Measurements from ENCODE around the gene CBFA2T3.

The CBFA2T3 gene

GRCh38 chr16:88983165-88983564, 6.2 kb upstream of the CBFA2T3 start:
- TF ChIP-seq POLR2A (IDR thresholded peaks at IDR 0.05; ENCODE audit: low read length) (no peak), GATA1 (IDR thresholded peaks at IDR 0.05; ENCODE audit: low read depth, low read length) (no peak)
- no peak for DNase-seq

DNA sequence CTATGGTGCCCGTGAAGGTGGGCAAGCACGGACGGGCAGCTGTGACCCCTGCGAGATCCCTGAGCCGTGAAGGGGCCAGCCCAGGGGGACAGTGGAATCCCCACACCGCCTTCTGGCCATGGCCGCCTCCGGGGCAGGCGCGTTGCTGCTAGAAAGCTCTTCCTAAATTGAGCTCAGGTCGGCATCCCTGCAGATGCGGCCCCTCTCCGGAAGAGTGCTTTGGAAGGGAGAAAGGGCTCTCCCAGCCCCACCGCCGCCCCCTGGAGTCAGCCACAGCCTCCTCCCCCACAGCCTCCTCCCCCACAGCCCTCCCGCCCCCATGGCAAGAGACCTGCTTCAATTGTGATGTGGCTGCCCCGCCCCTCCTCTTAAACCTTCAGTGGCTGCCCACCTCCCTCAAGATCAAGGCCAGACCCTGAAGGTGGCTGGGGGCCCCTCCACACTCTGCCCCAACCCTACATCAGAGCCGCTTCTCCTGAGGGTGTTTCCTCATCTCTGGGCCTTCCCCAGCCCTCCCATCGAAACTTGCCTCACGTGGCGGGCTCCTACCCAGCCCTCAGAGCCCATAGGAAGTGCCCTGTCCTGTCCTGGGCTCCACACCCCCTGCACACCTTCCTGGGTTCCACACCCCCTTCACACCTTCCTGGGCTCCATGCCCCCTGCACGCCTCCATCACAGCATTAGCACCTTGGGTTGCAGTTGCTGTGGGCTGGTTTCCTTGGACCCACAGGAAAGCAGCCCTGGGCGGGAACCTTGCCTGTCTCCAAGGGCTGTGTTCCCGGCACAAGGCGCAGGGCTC, 5.5 kb upstream of the CBFA2T3 start:
- DNase-seq = no peak
- peak; percentile 5 for TF ChIP-seq POLR2A (IDR thresholded peaks at IDR 0.05; ENCODE audit: low read length)
- no peak for TF ChIP-seq GATA1 (IDR thresholded peaks at IDR 0.05; ENCODE audit: low read depth, low read length)

- TF ChIP-seq POLR2A (IDR thresholded peaks at IDR 0.05; ENCODE audit: low read length) (no peak), GATA1 (IDR thresholded peaks at IDR 0.05; ENCODE audit: low read depth, low read length) (no peak)
- DNase-seq = no peak
These were observed 2.5 kb upstream of the CBFA2T3 start for GRCh38 chr16:88979353-88980015.

DNA sequence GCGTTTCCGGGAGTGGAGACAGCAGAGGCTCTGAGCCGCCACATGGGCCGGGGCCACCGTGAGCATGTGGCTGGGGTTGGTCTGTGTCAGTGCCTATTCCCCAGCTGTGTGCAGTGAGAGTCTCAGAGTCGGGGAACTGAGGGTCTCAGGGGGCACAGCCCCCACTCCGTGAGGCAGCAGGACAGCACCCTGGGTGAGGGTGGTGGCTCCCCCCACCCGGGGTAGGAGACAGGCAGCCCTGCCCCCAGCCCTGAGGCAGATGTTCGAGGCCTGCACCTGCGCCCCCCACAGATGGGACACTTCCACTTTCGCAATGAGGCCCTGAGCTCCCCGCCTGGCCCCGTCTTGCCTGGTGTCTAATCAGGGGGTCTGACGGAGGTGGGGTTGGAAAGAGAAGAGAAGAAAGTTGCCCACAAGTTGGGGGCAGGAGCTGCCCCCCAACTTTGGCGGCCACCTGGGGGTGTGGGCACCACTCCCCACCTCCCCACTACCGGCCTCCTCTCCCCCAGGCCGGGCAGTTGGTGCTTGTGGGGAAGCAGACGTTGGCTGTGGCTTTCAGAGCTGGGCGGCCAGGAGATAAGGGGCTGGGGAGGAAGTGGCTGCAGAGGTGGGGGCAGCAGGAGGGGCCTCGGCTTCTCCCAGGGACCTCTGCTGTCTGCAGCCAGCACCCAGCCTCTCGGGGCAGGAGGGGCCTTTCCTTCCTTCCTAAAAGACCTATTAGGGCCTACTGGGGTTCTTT, 1.8 kb upstream of the CBFA2T3 start:
- DNase-seq = peak; percentile 69 to 79
- peak; percentile 62 for TF ChIP-seq POLR2A (IDR thresholded peaks at IDR 0.05; ENCODE audit: low read length)
- TF ChIP-seq GATA1 (IDR thresholded peaks at IDR 0.05; ENCODE audit: low read depth, low read length) = no peak

DNA sequence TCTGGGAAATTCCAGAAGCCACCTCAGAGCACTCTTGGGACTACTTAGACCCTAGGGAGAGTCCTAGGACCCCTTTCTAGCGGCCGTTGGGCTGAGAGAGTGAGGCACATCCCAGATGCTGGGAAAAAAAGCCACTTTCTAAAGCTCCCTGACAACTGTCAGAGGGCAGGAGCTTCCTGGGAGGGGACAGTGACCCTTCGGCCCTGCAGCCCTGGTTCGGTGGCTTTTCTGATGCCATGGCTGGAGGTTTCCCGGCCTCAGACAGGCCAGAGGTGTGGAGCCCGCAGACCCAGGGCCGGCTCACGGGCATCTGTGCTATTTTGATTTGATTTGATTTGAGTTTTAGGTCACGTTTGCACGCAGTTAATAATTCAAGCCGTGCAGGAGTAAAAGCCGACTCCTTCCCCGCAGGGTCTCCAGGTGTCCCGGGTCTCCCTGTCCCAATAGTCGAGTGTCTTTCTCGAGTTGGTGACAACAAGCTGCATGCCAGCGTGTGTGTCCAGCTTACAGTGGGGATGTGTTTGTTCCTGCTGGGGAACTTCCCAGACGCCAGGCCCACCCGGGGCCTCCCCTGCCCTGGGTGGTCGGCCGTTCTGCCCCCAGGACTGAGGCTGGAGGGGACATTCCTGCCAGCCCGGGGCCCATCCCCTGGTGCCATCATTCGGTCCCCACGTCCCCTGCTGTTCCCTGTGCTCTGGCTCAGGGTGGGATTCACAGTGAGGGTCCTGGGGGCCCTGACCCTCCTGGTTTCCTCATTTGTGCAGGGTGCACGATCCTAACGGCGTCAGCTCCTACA, 1.0 kb upstream of the CBFA2T3 start:
- DNase-seq = no peak
- TF ChIP-seq POLR2A (IDR thresholded peaks at IDR 0.05; ENCODE audit: low read length) (no peak), GATA1 (IDR thresholded peaks at IDR 0.05; ENCODE audit: low read depth, low read length) (no peak)

DNA sequence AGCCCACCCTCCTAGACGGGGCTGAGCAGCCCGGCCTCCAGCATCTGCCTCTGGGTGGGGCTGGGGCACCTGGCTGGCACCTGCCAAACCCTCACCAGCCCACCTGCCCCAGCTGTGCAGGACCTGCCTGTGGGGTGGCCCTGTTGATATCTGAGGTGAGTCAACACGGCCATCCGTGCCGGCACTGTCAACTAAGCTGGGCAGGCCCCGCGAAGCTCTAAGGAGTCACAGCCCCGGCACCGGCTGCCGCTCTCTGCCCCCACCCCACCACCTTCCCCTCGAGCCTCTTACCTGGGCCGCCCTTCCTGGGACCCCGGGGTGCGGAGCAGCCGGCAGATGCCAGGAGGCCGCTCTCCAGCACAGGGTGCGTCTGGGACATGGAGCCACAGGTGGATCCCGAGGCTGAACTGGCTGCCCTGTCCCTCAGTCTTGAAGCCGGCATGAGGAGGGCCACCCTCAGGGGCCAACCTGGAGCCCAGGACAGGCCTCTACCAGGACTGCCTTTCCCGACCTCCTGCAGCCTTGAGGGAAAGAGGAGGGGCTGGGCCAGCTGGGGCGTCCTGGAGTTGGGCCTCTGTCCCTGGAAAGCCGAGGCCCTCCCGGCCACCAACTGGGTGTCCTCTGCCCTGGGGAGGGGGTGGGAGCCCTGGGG, 515 bp downstream of the CBFA2T3 start:
- peak; percentile 71 to 78 for DNase-seq
- no peak for TF ChIP-seq GATA1 (IDR thresholded peaks at IDR 0.05; ENCODE audit: low read depth, low read length)
- no peak for TF ChIP-seq POLR2A (IDR thresholded peaks at IDR 0.05; ENCODE audit: low read length)

DNA sequence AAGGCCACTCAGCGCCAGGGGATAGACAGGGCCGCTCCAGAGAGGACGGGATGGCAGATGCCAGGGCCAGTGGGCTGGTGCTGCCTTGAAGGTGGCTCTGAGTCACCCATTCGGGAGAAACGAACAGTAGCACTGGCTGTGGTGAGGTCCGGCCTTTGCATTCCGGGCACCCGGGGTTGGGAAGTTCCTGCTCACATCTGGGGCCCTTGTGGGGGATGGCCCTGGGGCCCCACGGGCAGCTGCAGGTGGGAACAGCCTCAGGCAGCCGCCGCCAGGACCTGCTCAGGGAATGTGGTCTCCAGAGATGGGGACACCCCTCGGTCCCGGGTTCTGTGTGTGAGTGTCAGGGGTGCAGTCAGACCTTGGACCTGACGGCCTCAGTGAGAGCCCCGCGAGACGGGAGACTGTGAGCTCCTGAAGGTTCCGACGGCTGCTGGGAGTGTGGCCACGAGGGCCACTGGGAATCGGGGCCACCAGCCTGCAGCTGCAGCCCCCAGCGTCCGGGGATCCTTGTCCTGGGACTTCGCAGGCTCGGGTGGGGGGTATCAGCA, 1.4 kb downstream of the CBFA2T3 start:
- peak; percentile 51 to 67 for DNase-seq

DNA sequence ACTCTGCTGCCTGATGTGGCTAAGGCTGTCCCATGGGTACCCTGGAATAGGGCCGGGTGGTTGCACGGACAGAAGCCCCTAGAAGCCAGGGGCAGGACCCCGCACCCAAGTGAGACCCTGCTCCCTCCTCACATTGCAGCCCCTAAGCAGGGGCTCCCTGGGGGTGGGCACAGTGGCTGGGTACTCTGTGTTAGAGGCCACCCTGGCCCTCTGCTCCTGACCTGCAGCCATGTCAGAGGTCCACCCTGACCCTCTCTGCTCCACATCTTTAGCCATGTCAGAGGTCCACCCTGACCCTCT, 2.1 kb downstream of the CBFA2T3 start:
- DNase-seq = no peak
- TF ChIP-seq POLR2A (IDR thresholded peaks at IDR 0.05; ENCODE audit: low read length) (no peak), GATA1 (IDR thresholded peaks at IDR 0.05; ENCODE audit: low read depth, low read length) (no peak)

More for the DNA sequence above, 1.4 kb downstream of the CBFA2T3 start:
- TF ChIP-seq GATA1 (IDR thresholded peaks at IDR 0.05; ENCODE audit: low read depth, low read length) (no peak), POLR2A (IDR thresholded peaks at IDR 0.05; ENCODE audit: low read length) (no peak)

GRCh38 chr16:88974080-88974915, 2.7 kb downstream of the CBFA2T3 start:
- no peak for TF ChIP-seq GATA1 (IDR thresholded peaks at IDR 0.05; ENCODE audit: low read depth, low read length)
- peak; percentile 29 for TF ChIP-seq POLR2A (IDR thresholded peaks at IDR 0.05; ENCODE audit: low read length)
- peak; percentile 30 to 44 for DNase-seq

- DNase-seq = no peak
- TF ChIP-seq GATA1 (IDR thresholded peaks at IDR 0.05; ENCODE audit: low read depth, low read length) (no peak), POLR2A (IDR thresholded peaks at IDR 0.05; ENCODE audit: low read length) (no peak)
These were observed 3.5 kb downstream of the CBFA2T3 start for GRCh38 chr16:88973415-88974050.

DNA sequence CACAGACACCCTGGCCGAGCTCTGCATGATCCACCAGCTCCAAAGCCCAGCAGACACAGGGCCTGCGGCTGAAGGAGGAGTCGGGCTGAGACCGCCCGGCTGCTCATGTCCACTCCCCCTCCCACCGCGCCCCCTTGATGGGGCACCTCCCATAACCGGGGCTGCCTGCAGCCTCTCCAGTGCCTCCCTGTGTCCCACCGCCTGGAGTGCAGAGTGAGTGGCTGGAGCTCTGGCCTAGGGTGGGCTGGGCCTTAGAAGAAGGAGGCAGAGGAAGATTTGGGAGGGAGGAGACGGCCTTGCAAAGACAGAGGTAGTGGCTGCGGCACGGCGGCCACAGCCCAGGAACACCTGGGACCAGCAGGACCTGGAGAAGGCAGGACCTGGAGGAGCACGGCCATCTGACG, 4.0 kb downstream of the CBFA2T3 start:
- TF ChIP-seq POLR2A (IDR thresholded peaks at IDR 0.05; ENCODE audit: low read length) (no peak), GATA1 (IDR thresholded peaks at IDR 0.05; ENCODE audit: low read depth, low read length) (no peak)
- DNase-seq = peak; percentile 57 to 64

GRCh38 chr16:88972349-88972748, 4.7 kb downstream of the CBFA2T3 start:
- TF ChIP-seq GATA1 (IDR thresholded peaks at IDR 0.05; ENCODE audit: low read depth, low read length) (no peak), POLR2A (IDR thresholded peaks at IDR 0.05; ENCODE audit: low read length) (no peak)
- no peak for DNase-seq

All from erythroblast (primary cell).